Measurements from ENCODE around the gene GLIS1. TPM values are rescaled to one million over a fixed set of nuclear protein-coding genes. Genes with fewer than 3 reads are reported as not detected.

Gene GLIS1
- total RNA-seq, 1 experiment from 2014 or later: 0.13 TPM

DNA sequence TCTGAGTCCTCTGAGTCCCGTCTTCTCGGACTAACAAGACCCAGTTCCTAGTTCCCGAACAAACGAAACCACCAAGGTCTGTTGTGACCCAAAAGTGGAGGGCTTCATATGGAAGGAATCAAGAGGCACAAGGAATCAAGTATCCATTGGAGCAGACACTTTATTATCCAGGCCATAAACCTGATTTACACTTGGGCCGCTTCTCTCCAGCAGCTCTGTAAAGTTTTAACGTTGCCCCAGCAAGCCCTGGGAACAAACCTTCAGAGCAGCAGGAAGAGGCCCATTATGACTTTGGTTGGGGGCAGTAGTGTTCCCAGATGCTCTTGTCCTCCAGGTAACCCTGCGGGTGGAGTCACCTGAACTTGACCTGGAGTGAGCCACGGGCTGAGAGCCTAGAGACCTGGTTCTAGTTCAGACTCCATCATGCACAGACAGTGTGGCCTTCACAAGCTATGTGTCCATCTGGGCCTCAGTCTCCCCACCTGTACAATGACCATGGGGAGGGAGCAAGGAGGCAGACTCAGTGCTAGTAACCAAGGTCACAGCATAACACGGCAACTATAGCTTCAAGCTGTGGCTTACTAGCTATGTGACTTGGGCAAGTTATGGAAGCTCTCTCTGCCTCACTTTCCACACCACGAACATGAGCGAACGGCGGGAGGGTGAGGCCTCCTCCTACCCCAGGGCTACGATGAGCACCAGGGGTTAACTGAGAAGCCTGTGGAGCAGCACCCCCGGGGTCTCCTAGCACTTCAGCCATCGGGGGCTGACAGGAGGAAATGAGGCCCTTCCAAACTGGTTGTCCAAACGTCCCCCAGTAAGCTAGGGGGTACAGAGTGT lies 95.7 kb downstream of the GLIS1 start:
- Histone ChIP-seq H3K9me3 (ENCODE audit: low read depth, low read length, poor library complexity, severe bottlenecking) (no peaks in the 10 kb centered on the region), H3K4me1 (ENCODE audit: insufficient read depth, low read length, poor library complexity, severe bottlenecking) (no peaks in the 10 kb centered on the region), H3K36me3 (ENCODE audit: insufficient read depth, low read length, poor library complexity, severe bottlenecking) (no peaks in the 10 kb centered on the region), H3K4me3 (ENCODE audit: low read depth, low read length, poor library complexity, severe bottlenecking) (no peak overlapping the region), H3K27ac (ENCODE audit: low read depth, low read length, poor library complexity, severe bottlenecking) (no peak overlapping the region), H3K27me3 (replicated peaks; ENCODE audit: insufficient read depth, low read depth, low read length, poor library complexity) (no peaks in the 10 kb centered on the region)
- CTCF ChIA-PET: no interaction called here
- no TSS peak for BruUV-seq (replicated peaks)
- TF ChIP-seq, protein P1, sequence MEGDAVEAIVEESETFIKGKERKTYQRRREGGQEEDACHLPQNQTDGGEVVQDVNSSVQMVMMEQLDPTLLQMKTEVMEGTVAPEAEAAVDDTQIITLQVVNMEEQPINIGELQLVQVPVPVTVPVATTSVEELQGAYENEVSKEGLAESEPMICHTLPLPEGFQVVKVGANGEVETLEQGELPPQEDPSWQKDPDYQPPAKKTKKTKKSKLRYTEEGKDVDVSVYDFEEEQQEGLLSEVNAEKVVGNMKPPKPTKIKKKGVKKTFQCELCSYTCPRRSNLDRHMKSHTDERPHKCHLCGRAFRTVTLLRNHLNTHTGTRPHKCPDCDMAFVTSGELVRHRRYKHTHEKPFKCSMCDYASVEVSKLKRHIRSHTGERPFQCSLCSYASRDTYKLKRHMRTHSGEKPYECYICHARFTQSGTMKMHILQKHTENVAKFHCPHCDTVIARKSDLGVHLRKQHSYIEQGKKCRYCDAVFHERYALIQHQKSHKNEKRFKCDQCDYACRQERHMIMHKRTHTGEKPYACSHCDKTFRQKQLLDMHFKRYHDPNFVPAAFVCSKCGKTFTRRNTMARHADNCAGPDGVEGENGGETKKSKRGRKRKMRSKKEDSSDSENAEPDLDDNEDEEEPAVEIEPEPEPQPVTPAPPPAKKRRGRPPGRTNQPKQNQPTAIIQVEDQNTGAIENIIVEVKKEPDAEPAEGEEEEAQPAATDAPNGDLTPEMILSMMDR (conservative IDR thresholded peaks at IDR 0.05; ENCODE audit: low read depth, low read length): no peak
- TF ChIP-seq EZH2 (IDR thresholded peaks at IDR 0.05; ENCODE audit: borderline replicate concordance, low read depth, low read length, poor library complexity, severe bottlenecking): no peak
- intact Hi-C loops (cut with micrococcal nuclease; ENCODE audit: unreplicated experiment): no loop called here
- DNase-seq (ENCODE audit: low spot score): no peak
- POLR2A ChIA-PET (ENCODE audit: low non-redundant PET): no interaction called here

DNA sequence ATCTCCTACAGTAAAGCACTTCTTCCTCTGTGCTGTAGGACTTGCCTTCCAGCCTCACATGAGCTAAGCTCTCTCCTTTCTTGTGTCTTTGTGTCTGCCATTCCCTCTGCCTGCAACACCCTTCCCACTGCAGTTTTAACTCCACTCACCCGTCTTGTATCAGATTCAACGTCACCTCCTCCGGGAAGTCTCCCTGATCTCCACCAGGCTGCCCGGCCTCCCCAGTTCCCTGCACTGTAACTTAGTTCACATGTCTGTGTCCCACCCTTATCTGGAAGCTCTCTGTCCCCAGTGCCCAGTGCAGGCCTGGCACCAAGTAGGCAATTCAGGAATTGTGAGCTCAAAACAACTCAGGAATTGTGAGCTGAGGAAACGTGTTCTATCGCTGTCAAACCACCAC lies 96.4 kb downstream of the GLIS1 start:
- no TSS peak for BruUV-seq (replicated peaks)
- no peak for DNase-seq (ENCODE audit: low spot score)

DNA sequence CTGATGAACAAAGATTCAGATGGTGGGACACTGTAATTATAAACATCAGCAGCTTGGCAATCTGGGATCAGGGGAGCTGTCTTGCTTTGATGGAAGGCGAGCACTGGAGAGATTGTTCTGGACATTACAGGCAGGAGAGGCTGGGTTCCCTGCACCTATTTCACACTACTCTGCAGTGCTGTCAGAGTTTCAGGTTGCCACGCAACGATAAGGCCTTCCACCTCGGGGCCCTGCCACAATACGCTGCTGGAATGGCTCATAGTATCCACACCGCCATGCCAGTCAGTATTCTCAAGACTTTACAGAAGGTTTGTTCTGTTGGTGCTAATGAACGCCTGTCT lies 96.8 kb downstream of the GLIS1 start:
- no peak for DNase-seq (ENCODE audit: low spot score)
- CTCF ChIA-PET: no interaction called here
- BruUV-seq (replicated peaks): no TSS peak
- Histone ChIP-seq H3K9me3 (ENCODE audit: low read depth, low read length, poor library complexity, severe bottlenecking) (no peaks in the 10 kb centered on the region), H3K4me3 (ENCODE audit: low read depth, low read length, poor library complexity, severe bottlenecking) (no peak overlapping the region), H3K27ac (ENCODE audit: low read depth, low read length, poor library complexity, severe bottlenecking) (no peak overlapping the region), H3K4me1 (ENCODE audit: insufficient read depth, low read length, poor library complexity, severe bottlenecking) (no peaks in the 10 kb centered on the region), H3K36me3 (ENCODE audit: insufficient read depth, low read length, poor library complexity, severe bottlenecking) (no peaks in the 10 kb centered on the region), H3K27me3 (replicated peaks; ENCODE audit: insufficient read depth, low read depth, low read length, poor library complexity) (no peaks in the 10 kb centered on the region)
- TF ChIP-seq, protein P1 (conservative IDR thresholded peaks at IDR 0.05; ENCODE audit: low read depth, low read length): no peak
- TF ChIP-seq EZH2 (IDR thresholded peaks at IDR 0.05; ENCODE audit: borderline replicate concordance, low read depth, low read length, poor library complexity, severe bottlenecking): no peak
- intact Hi-C loops (cut with micrococcal nuclease; ENCODE audit: unreplicated experiment): no loop called here
- POLR2A ChIA-PET (ENCODE audit: low non-redundant PET): interaction anchor here (0.6 kb wide), 1 partner anchor 1406 kb away, joined by 3 read pairs; no protein-coding TSS in a partner anchor

More for the DNA sequence above, 96.4 kb downstream of the GLIS1 start:
- Histone ChIP-seq H3K4me3 (ENCODE audit: low read depth, low read length, poor library complexity, severe bottlenecking) (no peak overlapping the region), H3K27me3 (replicated peaks; ENCODE audit: insufficient read depth, low read depth, low read length, poor library complexity) (no peaks in the 10 kb centered on the region), H3K4me1 (ENCODE audit: insufficient read depth, low read length, poor library complexity, severe bottlenecking) (no peaks in the 10 kb centered on the region), H3K36me3 (ENCODE audit: insufficient read depth, low read length, poor library complexity, severe bottlenecking) (no peaks in the 10 kb centered on the region), H3K27ac (ENCODE audit: low read depth, low read length, poor library complexity, severe bottlenecking) (no peak overlapping the region), H3K9me3 (ENCODE audit: low read depth, low read length, poor library complexity, severe bottlenecking) (no peaks in the 10 kb centered on the region)
- TF ChIP-seq, protein P1 (conservative IDR thresholded peaks at IDR 0.05; ENCODE audit: low read depth, low read length): no peak
- no peak for TF ChIP-seq EZH2 (IDR thresholded peaks at IDR 0.05; ENCODE audit: borderline replicate concordance, low read depth, low read length, poor library complexity, severe bottlenecking)
- CTCF ChIA-PET: no interaction called here
- POLR2A ChIA-PET (ENCODE audit: low non-redundant PET): interaction anchor here (0.6 kb wide), 1 partner anchor 1407 kb away, joined by 3 read pairs; no protein-coding TSS in a partner anchor
- intact Hi-C loops (cut with micrococcal nuclease; ENCODE audit: unreplicated experiment): no loop called here

Measured in A673 (cell line).